Measurements from ENCODE around the gene MRPL51. TPM values are rescaled to one million over a fixed set of nuclear protein-coding genes. Genes with fewer than 3 reads are reported as not detected.

Gene MRPL51
- total RNA-seq, 1 experiment from 2014 or later, result 315 TPM

GRCh38 chr12:6458281-6459003, 34.6 kb downstream of the MRPL51 start:
- Histone ChIP-seq H3K27me3 (no peaks in the 10 kb centered on the region), H3K4me3 (no peak overlapping the region), H3K36me3 (peaks cover 10% of the 10 kb centered on the region), H3K9me3 (no peaks in the 10 kb centered on the region)
- DNase-seq, result no peak

DNA sequence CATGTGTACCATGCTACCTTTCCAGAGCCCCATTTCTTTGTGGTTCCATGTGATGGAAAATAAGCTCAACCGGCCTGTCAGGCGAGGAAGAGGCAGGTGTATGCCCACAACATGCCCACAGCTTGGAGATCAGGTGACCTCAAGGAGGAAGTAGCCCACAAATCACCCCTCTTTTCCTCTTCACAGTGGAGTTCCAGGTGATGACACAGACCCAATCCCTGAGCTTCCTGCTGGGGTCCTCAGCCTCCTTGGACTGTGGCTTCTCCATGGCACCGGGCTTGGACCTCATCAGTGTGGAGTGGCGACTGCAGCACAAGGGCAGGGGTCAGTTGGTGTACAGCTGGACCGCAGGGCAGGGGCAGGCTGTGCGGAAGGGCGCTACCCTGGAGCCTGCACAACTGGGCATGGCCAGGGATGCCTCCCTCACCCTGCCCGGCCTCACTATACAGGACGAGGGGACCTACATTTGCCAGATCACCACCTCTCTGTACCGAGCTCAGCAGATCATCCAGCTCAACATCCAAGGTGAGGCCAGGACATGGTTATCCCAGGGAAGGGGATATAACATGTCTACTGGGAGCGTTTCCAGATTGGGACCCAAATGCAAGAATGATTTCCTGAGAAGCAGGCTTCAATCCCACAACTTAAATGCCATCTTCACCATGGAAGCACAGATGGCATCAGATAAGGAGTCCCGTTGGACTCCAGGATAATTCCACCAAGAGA, 35.7 kb downstream of the MRPL51 start:
- no peak for DNase-seq
- Histone ChIP-seq H3K4me3 (no peak overlapping the region), H3K9me3 (no peaks in the 10 kb centered on the region), H3K36me3 (peaks cover 10% of the 10 kb centered on the region), H3K27me3 (no peaks in the 10 kb centered on the region)

DNA sequence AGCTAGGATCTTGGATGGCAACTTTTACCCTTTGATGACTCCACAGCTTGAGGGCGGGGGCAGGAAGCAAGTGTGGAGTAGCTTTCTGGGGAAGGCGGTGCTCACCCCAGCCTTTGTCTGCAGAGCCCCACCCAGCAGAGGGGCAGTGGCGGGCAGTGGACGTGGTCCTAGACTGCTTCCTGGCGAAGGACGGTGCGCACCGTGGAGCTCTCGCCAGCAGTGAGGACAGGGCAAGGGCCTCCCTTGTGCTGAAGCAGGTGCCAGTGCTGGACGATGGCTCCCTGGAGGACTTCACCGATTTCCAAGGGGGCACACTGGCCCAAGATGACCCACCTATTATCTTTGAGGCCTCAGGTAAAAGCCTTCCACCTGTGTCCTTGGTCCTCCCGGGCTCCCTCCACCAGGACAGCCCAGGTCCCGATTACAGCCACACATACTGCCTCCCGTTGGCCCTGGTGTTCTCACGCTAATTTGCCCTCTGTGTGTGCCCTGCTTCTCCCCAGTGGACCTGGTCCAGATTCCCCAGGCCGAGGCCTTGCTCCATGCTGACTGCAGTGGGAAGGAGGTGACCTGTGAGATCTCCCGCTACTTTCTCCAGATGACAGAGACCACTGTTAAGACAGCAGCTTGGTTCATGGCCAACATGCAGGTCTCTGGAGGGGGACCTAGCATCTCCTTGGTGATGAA, 40.0 kb downstream of the MRPL51 start:
- no peaks in the 10 kb centered on the region for H3K27me3 ChIP-seq
- no peaks in the 10 kb centered on the region; the same call in 1 of the 2 replicates for H3K36me3 ChIP-seq
- DNase-seq, result no peak
- no peaks in the 10 kb centered on the region for H3K9me3 ChIP-seq
- no peak overlapping the region for H3K4me3 ChIP-seq

DNA sequence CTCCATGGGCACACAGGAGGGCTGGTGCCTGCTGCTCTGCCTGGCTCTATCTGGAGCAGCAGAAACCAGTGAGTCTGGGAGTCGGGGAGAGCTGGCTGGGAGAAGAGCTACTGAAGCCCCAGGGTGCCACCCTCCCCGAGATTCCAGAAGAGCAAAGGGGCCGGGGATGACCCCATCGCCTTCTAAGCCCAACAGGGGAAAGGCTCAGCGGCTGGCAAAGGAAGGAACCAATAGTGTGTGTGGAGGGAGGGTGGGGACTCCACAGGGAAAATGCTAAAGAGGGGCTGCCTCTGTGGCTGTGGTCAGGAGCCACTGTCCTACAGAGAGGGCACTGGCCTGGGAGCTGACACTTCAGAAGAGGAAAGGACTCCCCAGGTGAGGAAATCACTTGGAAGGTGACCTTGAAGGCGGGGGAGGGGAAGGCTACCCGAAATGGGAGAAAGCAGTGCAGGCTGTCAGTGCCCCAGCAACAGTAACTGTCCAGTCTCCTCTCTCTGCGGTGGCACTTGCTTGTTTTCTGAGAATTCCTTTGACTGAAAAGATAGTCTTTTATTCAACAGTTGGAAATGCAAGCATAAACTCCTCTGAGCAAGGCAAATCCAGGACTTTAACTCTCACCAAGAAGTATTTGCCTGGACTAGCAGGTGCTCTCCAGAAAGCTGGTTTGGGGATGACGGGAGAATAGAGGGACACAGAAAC, 40.7 kb downstream of the MRPL51 start:
- peak; percentile 44 for DNase-seq
- peak overlapping the region; percentile 60 for H3K4me3 ChIP-seq
- no peaks in the 10 kb centered on the region; the same call in 1 of the 2 replicates for H3K36me3 ChIP-seq
- H3K27me3 ChIP-seq, result no peaks in the 10 kb centered on the region
- no peaks in the 10 kb centered on the region for H3K9me3 ChIP-seq

DNA sequence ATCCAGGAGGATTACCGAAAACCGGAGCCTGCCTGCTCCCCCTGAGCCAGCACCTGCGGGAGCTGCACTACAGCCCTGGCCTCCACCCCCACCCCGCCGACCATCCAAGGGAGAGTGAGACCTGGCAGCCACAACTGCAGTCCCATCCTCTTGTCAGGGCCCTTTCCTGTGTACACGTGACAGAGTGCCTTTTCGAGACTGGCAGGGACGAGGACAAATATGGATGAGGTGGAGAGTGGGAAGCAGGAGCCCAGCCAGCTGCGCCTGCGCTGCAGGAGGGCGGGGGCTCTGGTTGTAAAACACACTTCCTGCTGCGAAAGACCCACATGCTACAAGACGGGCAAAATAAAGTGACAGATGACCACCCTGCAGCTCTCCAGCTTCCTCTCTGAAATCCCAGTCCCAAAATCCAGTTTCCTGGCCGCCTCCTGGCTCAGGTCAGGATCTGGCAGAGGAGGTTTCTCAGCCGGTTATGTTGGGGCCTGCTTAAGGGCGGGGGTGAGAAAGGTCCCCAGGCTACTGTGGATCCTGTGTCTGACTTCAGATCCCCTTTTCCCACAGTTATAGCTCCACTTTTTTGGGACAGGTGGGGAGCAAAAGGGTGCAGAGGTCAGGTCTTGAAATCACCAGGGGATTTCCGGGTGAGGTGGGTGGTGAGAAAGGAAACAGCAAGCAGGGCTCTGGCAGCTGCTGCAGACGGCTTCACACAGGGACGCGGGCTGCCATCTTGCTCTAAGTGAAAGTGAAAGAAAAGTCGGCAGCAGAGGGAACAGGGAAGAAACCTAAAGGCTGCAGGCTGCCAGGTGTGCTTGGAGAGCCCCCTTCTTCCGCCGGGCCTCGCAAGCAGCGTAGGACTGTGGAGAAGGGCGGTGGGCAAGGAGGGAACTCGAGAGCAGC, 41.5 kb downstream of the MRPL51 start, which contains the start of gene TAPBPL:
Gene TAPBPL (plus strand): TSS at position 695 of the 897 bp plus-strand sequence. CDS start 207 bp downstream, outside the sequence.
- Histone ChIP-seq H3K27me3 (no peaks in the 10 kb centered on the region), H3K36me3 (no peaks in the 10 kb centered on the region; the same call in 1 of the 2 replicates), H3K4me3 (peak within 1 kb of the TSS; percentile 60), H3K9me3 (no peaks in the 10 kb centered on the region)
- peak; percentile 74 for DNase-seq

DNA sequence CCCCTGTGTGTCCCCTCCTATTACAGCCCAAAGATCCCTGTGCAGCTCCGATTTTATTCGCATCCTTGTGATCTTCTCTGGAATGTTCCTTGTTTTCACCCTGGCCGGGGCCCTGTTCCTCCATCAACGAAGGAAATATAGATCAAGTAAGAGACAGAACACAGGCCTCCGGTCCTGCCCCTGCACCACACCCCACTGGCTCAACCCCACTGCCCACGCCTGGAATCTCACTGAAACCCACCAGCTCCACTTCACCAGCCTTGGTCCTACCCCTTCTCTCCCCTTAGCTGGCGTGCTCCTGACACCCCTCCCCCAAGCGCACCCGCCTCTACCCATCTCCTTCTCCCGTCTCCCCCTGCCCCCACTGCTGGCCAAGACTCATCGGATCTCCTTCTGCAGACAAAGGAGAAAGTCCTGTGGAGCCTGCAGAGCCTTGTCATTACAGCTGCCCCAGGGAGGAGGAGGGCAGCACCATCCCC, 42.2 kb downstream of the MRPL51 start:
- DNase-seq, result peak; percentile 24
- Histone ChIP-seq H3K36me3 (no peaks in the 10 kb centered on the region; the same call in 1 of the 2 replicates), H3K27me3 (no peaks in the 10 kb centered on the region)

DNA sequence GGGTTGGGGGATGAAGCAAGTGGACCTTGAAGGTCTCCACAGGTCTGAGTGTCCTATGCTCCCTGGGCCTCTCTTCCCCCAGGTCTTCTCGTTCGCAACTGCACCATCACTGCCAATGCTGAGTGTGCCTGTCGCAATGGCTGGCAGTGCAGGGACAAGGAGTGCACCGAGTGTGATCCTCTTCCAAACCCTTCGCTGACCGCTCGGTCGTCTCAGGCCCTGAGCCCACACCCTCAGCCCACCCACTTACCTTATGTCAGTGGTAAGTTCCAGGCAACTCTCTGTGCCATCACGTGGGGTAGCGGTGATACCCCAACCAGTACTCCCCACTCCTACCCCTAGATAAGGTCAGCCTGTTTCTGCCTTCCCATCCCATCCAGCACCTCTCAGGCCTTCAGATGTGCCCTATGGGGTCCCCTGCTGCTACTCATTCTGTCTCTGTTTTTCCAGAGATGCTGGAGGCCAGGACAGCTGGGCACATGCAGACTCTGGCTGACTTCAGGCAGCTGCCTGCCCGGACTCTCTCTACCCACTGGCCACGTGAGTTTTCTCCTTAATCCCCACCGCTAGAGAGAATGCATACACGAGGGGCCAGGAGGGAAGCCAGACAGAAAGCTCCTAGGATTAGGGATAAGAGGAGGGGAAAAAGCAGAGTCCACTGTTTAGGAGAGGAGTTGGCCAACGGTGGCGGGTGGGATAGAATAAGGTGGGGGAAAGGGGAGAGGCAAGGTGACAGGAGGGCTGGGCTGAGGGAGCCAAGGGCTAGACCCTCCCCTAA, 42.8 kb downstream of the MRPL51 start:
- Histone ChIP-seq H3K27me3 (no peaks in the 10 kb centered on the region), H3K4me3 (no peak overlapping the region), H3K36me3 (no peaks in the 10 kb centered on the region; the same call in 1 of the 2 replicates), H3K9me3 (no peaks in the 10 kb centered on the region)
- DNase-seq, result no peak

More for the DNA sequence above, 42.2 kb downstream of the MRPL51 start:
- H3K9me3 ChIP-seq, result no peaks in the 10 kb centered on the region
- H3K4me3 ChIP-seq, result peak overlapping the region; percentile 60

- Histone ChIP-seq H3K36me3 (no peaks in the 10 kb centered on the region), H3K9me3 (no peaks in the 10 kb centered on the region), H3K27me3 (no peaks in the 10 kb centered on the region), H3K4me3 (no peak within 1 kb of the TSS)
- DNase-seq, result no peak
Measured at GRCh38 chr12:6444704-6445688, 48.1 kb downstream of the MRPL51 start, which contains the start of gene CD27. CD27 (plus strand) TSS chr12:6444955; CDS start chr12:6445096, 141 bp downstream.

DNA sequence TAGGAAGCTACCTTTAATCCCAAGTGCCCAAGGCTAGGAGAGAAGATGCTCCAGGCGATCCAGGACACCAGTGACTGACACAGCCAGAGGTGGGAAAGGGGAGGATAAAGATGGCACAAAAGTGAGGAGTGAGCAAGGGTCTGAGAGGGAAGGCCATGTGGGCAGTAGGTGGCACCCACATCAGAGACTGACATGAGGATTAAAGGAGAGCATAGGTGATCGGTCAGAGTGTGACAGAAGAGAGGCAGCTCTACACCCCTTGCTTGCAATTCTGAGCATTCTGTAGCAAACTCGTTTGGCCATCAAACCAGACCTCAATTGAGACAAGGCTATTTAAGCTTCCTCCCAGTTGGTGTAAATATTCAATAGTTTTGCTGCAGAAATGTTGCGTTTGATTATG, 49.0 kb downstream of the MRPL51 start:
- no peaks in the 10 kb centered on the region for H3K27me3 ChIP-seq
- no peak for DNase-seq
- no peaks in the 10 kb centered on the region for H3K9me3 ChIP-seq
- H3K4me3 ChIP-seq, result no peak overlapping the region
- H3K36me3 ChIP-seq, result no peaks in the 10 kb centered on the region

DNA sequence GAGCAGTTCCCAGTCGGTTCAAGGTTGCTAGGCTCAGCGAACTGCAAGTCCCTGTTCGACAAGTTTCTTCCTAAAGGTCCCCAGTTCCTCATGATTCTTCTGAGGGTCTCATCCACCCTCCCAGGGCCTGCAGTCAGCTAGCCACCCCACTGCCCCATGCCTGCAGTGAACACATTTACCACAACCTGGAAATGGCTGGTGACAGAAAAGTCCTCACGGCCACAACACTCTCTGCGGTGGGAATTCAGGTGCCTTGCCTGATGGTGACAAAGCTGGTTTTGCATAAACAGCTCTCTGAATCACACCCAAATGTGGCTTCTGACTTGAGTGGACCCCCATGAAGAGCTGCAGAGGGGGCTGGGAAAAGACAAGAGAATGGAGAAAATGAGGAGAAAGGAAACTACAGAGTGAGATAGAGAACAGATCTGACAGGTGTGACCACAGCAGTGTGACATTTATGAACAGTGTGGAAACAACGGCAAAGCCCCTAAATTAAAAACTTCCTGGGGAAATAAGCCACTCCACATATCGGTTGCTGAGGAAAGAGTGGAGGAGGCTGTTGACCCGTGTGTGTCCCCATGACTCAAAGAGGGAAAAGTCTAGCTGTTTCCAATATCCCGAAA, 49.6 kb downstream of the MRPL51 start:
- Histone ChIP-seq H3K27me3 (no peaks in the 10 kb centered on the region), H3K9me3 (no peaks in the 10 kb centered on the region), H3K4me3 (no peak overlapping the region), H3K36me3 (no peaks in the 10 kb centered on the region)
- no peak for DNase-seq

DNA sequence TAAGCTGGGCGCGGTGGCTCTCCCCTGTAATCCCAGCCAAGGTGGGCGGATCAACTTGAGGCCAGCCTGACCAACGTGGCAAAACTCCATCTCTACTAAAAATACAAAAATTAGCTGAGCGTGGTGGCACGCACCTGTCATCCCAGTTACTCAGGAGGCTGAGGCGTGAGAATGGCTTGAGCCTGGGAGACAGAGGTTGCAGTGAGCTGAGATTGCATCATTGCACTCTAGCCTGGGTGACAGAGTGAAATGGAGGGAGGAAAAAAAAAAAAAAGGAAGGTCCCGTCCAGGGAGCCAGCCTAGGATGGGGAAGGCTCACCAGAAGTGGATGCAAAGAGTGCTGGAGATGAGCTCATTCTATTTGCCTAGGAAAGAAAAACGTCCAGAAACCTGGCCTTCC, 50.2 kb downstream of the MRPL51 start:
- DNase-seq, result no peak
- H3K9me3 ChIP-seq, result no peaks in the 10 kb centered on the region
- H3K27me3 ChIP-seq, result no peaks in the 10 kb centered on the region
- H3K4me3 ChIP-seq, result no peak overlapping the region
- no peaks in the 10 kb centered on the region for H3K36me3 ChIP-seq

All from MG63 (cell line).